HCT116 (cell line): ENCODE results near the gene IQCH.

Experiments used
- CEBPB ChIP-seq: IDR thresholded peaks from 2 replicates; pipeline ENCODE4 v1.6.1; 2012; ENCODE audit warnings: low read depth
- CTCF ChIP-seq, 3 experiments: fragments of 200-600 bp in 1 of 3; sonication (generic) in 1 of 3; IDR thresholded peaks in 2 of 3; conservative IDR thresholded peaks in 1 of 3; 2 replicates each; pipeline ENCODE4 v1.5.1; 2012 to 2017; ENCODE audit warnings: low read depth in 2 of 3, low read length in 2 of 3, antibody characterized with exemption in 1 of 3, borderline replicate concordance in 1 of 3, control low read depth in 1 of 3, mild to moderate bottlenecking in 1 of 3, mixed read lengths in 1 of 3, mixed run types in 1 of 3, moderate library complexity in 1 of 3; ENCODE audit not compliant: insufficient read depth in 1 of 3
- EGR1 ChIP-seq: IDR thresholded peaks from 2 replicates; pipeline ENCODE4 v1.6.1; 2012; ENCODE audit warnings: low read depth
- EZH2 ChIP-seq: fragments of 200-600 bp; sonication (generic); IDR thresholded peaks from 2 replicates; pipeline ENCODE4 v1.6.1; 2017; ENCODE audit warnings: antibody characterized with exemption, mixed run types
- MAX ChIP-seq: IDR thresholded peaks from 2 replicates; pipeline ENCODE4 v1.6.1; 2012
- POLR2A ChIP-seq: IDR thresholded peaks from 2 replicates; pipeline ENCODE4 v1.7.0; 2011; ENCODE audit warnings: borderline replicate concordance; ENCODE audit not compliant: insufficient read depth, insufficient read length; ENCODE audit errors: extremely low read depth
- POLR2AphosphoS5 ChIP-seq: IDR thresholded peaks from 2 replicates; pipeline ENCODE4 v1.6.1; 2011; ENCODE audit warnings: mild to moderate bottlenecking, low read depth, low read length, moderate library complexity
- REST ChIP-seq: IDR thresholded peaks from 2 replicates; pipeline ENCODE4 v1.6.1; 2012; ENCODE audit warnings: low read depth
- SRF ChIP-seq: IDR thresholded peaks from 2 replicates; pipeline ENCODE4 v1.6.1; 2012; ENCODE audit warnings: low read depth
- TCF7L2 ChIP-seq: IDR thresholded peaks from 2 replicates; pipeline ENCODE4 v1.7.0; 2011; ENCODE audit warnings: borderline replicate concordance, inconsistent platforms; ENCODE audit not compliant: insufficient read depth, insufficient read length; ENCODE audit errors: extremely low read depth
- ZFX ChIP-seq: fragments of 450-650 bp; IDR thresholded peaks from 2 replicates; pipeline ENCODE4 v1.6.1; 2017

GRCh38 chr15:67307889-67308597, 53.5 kb downstream of the IQCH start:
- no peak for TF ChIP-seq POLR2AphosphoS5
- no peak for TF ChIP-seq TCF7L2
- TF ChIP-seq MAX = no peak
- no peak for TF ChIP-seq EZH2
- no peak for TF ChIP-seq CEBPB
- no peak for TF ChIP-seq CTCF (IDR thresholded peaks at IDR 0.05 in 2 of 3, conservative IDR thresholded peaks at IDR 0.05 in 1 of 3; ENCODE audit: borderline replicate concordance in 1 of 3, insufficient read depth in 1 of 3, low read depth in 2 of 3, low read length in 2 of 3)
- TF ChIP-seq SRF = no peak
- TF ChIP-seq EGR1 = no peak
- no peak for TF ChIP-seq REST
- TF ChIP-seq POLR2A = no peak
- TF ChIP-seq ZFX = no peak
